Activated CD4-positive, alpha-beta T cell treated with anti-CD3 and anti-CD28 coated beads, Interleukin-2, amount 50 U/mL, for 1 hour (primary cell): Measurements from ENCODE around the gene PIGC.
A peak's percentile ranks its signal among the peaks of the same experiment; 100 is the strongest.

Experiments
- DNase-seq: peaks from one replicate; pipeline ENCODE4 v3.0.0-alpha.2; 2020

PIGC gene

DNA sequence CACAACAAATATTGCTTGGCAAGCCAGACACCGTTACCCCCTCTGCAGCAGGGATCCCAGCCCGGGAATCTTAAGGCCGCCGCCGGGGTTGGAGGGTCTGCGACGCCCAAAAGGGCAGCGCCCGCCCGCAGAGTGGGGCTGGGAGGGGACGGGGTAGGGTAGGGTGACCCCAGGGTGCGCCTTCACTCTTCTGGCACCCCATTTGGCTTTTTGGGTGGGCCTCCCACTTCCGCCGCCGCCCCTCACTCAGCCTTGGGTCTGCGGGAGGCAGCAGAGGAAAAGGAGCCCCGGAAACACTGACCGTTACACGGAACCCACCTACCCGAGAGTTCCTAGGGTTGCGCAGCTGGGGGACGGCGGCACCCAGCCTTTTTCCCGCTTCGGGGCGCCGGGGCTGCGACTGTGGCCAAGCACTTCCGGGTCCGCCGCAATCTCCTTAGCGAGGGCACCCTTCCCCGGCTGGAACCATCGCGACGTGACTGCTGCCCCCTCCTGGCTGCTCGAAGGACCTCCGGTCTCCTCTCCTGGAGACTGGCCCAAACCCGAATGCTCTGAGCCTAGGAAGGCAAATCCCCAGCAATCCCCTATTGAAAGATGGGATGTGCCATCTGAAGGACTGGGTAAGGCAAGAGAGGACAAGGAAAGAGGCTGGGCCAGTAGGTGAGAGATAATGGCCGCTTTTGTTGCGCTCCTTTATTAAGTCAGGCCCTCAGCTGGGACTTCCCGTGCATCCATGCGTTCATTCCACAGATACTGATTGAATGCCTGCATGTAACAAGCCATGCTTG is at the start of gene PIGC:
Gene PIGC (minus strand): TSS at position 404 of the 788 bp plus-strand sequence. CDS start 1,447 bp downstream, outside the sequence.
- DNase-seq = peak; percentile 94

DNA sequence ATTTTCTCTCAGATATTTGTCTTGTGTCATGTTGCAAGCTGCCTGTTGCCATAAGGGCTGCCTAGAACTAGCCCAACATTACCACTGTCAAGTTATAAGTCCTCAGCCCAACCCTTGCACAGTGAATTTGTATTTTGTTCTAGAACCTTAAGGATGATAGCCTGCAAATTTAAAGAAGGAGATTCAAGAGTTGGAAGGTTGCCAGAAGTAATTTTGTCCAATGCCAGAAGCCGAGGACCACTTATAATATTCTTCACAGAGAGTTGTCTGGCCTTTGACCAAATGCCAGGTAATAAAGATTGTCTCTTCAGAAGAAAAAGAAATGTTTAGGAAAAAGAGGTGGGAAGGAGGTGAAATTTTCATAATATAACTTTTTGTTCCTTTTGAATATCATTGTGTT is 48.6 kb upstream of the PIGC start:
- DNase-seq = no peak

DNA sequence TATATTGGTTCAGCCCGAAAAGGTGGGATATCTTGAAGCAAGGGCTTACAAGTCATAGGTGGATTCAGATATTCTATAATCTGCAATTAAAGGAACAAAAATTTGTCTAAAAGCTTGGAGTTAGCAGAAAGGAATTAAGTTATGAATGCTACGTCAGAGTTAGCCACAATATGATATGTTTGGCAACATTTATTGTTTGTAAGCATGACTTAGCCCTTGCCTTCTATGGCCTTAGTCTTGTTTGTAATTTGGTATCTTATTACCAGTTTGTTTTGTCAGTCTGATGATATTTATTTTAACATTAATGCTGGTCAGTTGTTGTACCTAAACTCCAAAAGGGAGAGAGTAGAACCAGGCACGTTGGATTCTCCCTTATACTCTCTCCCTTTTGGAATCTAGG is 46.0 kb upstream of the PIGC start:
- no peak for DNase-seq

DNA sequence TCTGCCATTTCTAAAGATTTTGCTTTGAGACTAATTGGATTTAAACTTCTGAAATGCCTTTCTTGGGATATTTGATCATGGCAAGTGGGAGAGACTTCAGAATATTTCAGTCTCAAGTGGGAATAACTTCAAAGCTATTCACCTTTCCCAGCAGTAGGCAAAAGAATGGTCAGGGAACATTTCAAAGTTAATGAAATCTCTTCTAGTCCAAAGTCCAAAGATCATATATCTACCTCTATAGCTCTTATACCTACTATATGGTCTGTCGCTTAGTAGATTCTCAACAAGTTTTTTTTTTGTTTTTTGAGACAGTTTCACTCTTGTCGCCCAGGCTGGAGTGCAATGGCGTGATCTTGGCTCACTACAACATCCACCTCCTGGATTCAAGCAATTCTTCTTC is 44.5 kb upstream of the PIGC start:
- DNase-seq = no peak

DNA sequence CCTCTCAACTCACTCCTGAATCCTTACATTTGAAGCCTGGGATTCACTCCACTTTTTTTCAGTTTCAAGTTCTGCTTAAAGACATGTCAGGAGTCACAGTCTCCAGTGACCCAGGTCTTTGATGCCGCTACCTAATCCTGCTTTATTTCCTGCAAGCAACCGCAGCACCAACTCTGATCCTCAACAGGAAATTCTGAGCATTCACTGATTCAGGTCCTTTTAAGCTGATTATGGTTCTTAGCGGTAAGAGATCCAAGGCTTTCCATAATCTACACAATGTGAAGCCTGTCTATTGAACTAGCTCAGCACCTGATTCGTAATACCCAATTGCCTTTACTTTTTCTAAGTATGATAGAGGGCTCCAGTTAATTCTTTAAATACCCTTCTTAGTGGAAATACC is 43.7 kb upstream of the PIGC start:
- no peak for DNase-seq

DNA sequence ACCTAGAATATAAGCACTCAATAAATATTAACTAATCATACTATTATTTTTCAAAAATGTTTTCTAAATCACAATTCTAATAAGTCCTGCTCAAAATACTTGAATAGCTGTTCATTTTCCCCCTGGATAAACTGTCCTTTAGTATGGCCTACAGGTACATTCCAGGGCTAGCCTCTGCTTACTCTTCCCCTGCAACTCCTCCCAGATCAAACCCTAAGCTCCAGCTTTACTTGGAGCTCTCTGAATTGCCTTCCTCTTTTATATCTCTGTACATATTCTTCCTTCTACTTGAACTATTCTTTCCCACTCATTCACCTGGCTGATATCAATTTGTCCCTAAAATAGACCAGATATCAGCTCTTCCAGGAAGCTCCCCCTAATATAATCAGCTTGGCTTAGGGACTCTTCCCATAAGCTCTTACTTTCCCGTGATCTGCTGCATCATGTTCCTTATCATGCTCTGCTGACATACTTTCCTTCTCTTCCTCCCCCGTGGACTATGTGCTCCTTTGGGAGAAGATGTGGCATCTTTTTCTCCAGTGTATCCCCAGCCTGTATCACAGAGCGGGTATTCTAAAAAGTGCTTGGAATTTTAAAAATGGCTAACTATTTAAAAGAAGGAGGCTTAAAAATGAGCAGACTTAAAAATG is 43.1 kb upstream of the PIGC start:
- no peak for DNase-seq

DNA sequence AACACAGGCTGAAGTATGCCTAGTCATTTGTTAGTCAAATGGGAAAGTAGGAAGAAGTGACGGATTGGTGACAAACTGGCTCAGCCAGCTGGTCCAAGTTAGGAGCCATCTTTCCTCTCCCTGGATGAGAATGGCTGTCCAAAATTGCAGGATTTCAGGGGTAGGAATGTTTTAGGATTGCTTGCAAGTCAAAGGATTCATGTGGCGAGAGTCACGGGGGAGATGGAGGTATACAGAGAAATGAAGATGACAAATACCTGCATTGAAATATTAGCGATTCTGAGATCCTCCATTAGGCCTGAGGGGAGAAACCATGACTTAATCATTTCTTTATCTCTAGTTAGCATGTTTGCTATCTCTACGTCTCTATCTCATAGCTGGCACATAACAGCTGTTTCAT is 41.8 kb upstream of the PIGC start:
- DNase-seq = no peak

DNA sequence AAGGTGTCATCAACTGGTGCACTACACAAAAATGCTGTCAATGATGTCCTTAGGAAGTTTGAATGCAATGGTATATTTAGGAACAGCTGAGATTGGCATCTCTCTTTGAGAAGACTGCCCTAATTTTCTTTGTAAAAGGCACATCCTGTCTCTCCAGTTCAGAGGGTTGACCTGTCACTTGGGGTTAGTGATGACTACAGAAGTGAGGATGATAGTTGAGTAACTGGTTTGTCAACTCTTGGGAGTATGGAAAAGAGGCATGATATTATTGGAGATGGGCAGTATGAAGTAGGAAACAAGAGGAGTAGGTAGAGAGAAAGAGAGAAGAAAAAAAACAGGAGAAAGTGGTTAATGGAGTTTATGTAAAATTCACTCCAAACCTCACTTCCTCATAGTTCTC is 40.4 kb upstream of the PIGC start:
- DNase-seq = no peak

DNA sequence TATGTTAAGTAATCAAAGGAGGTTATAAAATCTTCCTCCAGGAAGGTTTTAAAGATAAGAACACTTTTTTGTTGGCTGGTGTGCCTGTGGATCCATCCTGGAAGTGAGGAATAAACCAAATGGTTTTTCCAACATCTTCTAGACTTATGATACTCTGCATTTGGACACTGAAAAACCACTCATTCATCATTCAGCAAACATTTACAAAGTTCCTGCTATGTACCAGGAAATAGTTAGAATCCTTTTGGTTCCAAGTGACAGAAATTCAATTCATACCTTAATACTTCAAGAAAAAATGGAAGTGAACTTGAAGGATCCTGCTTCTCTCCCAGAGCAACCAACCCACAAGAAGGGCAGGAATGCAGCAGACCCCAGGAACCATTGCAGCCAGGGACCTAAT is 39.6 kb upstream of the PIGC start:
- DNase-seq = no peak

DNA sequence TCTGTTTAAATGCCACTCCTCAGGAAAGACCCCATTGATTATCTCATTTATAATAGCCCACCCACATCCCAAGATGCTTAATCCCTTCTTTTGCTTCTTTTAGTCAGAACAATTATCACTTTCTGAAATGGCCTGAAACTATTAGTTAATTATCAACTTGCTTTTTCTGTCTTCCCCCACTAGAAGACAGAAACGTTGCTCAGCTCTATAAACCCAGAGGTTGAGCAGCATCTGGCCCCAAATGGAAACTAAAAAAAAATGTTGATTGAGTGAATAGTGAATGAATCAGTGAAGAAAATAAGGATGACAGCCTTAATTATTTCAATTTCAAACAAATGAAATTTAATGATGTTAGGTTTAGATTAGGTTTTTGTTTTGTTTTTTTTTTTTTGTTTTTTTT is 38.2 kb upstream of the PIGC start:
- no peak for DNase-seq

DNA sequence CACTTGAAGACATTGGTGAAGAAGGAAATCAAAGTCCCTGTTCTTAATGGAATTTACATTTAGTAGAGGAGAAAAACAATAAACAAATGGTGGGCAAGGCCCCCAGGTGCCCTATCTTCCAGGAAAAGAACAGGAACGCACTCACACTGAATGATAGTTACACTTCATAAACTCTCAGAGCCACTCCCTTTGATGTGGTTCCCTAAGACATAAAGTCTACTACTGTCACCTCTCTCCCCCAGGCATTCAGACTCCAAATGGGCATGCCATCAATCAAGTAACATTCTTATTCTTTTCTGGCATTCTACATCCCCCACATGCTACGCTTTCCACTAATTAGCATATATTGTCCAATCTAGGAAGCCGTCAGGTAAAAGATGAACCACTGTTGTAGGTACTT is 36.6 kb upstream of the PIGC start:
- DNase-seq = no peak

DNA sequence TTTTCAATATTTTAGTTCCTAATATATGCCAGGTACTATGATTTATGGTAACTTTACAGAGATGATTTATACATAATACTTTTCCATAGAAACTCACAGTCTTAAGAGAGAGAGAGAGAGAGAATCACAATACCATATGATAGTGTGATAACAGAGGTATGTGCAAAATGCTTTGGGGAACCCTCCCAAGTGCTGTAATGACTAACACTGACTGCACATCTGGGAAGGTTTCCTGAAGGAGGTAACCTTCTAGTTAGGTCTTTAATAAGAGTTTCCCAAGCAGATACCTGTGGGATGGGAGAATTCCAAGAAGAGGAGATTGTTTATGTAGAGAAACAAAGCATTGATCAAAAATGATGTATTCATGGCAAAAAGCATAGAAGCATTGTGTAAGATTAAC is 34.6 kb upstream of the PIGC start:
- DNase-seq = no peak

DNA sequence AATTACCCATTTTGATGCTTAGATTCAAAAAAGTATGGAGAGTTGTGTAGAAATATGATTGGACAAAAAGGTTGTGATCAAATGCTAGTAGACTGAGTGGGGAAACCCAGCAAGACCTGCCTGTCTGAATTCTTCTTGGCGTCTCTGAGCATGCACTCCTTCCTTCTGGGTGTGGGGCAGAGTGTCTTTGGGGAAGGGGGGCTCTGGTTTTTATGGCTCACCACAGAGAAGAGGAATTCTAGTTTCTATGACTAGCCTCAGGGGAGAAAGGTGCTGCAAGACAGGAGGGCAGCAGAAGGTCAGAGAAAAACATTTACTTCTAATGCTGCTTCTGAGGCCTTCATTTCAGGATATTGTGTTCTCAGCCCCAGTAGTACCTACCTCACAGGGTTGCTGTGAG is 33.9 kb upstream of the PIGC start:
- DNase-seq = no peak

DNA sequence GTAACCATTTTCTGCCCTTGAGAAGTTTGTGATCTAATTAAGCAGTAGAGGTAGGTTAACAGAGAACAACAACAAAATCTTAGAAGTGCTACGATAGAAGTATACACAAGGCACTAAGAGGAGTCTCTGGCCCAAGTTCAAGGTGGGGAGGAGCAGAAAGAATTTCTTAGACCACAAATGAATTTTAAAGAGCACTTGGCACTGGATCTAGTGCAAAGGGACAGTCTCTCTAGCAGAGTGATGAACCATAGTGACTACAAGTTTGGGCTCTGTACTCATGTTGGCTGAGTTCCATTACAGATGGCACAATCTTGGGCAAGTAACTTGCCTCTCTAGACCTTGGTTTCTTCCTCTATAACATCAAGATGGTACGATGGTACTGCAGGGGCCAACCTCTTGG is 33.3 kb upstream of the PIGC start:
- DNase-seq = no peak

DNA sequence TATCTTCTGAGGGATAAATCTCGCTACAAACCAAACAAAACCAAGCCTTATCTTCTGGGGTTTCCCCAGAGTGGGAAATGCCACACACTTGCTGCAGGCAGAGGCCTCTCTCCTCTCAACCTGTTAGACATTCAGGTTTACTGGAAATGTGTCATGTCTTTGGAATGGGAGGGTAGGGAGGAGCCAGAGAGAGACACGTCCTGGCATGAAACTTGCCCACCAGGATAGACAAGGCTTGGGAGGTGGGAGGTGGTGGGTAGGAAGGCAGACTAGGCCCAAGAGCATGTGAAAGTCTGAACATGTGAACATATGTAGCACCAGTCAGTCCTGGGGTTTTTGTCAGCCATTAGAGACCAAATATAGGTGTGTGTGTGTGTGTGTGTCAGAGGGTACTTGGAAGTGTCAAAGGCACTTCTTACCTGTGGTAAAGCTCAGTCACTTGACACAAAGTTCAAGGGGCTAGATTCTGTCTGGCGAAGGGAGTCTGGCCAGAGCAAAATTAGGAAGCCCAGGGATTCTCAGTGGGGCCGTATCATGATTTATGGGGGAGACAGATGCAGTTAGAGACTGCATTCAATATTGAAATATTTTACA is 32.4 kb upstream of the PIGC start:
- no peak for DNase-seq

DNA sequence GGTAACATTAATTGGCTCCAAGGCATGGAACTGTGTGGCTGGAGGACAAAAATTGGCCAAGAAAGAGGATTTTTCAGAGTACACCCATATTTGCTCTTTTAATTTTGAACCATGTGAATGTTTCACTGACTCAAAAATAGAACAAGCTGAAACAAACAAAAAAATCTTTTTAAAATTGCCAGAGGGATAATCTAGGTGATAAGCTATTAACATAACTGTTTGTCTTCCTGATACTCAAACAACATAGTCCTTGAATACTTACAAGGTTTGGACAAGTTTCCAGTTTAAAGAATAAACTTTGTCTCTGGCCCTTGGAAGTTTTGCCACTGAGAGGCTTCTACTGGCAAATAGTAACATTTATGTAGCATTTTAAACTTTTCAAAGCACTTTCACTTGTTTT is 30.0 kb upstream of the PIGC start:
- DNase-seq = no peak

DNA sequence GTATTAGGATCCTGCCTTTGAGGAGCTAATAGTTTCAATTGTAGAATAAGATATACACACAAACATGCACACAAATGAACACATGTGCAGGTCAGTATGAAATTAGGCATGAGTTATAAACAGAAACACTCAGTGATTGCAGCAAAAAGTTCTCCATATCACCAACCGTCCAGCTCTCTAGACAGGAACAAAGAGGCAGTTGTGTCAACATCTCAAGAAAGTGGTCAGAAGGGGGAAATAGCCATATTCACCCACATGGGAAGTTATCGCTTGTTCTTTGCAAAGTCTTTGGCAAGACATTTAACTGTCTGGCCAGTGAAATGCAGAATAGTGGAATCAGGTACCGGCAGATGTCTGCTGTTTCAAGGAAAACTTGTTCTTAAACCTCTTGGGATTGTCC is 29.4 kb upstream of the PIGC start:
- no peak for DNase-seq

DNA sequence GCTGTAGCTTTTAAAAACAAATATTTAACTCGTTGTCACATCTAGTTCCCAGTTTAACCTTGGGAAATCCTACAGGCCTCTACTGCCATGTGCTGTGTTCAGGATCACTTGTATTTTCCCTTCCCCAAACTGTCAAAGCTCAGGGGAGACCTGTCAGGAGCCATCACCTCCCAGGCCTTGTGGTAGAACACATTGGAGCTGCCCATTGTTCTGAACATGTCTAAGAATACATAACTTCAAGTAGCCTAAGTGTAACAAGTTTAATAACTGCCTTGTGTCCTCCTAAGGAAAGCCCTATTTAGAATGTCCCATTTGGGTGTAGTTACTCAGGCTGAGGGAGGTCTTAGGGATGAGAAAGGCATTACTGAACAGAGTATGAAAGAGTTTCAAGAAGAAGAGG is 28.6 kb upstream of the PIGC start:
- DNase-seq = no peak

DNA sequence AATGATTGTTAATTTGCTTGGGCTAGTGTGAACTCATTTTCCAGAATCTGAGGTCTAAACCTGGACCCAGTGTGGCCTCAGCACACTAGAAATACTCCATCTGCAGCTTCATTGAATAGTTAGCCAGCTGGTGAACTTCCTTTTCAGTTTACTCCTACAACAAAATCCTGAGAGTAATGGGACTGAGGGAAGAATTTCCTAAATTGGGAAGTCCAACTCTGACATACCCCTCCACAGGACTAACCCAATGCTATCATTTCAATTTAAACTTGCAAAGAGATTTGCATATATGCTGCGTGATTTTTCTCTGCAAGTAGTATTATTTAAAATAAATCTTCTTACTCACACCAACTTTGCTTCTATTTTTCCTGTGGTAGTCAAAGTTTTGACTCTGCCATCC is 27.8 kb upstream of the PIGC start:
- no peak for DNase-seq

DNA sequence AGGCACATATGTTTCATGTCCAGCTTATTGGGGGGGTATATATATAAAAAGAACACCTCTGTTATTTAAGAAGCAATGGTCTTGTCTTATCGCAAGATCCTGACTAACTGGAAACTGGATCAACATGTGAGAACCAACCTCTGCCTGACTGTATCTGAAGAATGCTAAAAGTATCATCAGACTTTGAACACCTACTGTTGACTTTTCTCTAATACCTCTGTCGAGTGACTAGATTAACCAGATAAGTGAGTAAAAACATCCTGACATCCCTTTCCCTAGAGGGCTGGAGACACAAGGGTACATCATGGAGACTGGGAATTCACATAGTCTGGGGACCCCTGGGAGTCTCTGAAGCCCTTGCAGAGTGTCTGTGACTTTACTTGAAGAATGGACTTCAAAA is 26.3 kb upstream of the PIGC start:
- no peak for DNase-seq

DNA sequence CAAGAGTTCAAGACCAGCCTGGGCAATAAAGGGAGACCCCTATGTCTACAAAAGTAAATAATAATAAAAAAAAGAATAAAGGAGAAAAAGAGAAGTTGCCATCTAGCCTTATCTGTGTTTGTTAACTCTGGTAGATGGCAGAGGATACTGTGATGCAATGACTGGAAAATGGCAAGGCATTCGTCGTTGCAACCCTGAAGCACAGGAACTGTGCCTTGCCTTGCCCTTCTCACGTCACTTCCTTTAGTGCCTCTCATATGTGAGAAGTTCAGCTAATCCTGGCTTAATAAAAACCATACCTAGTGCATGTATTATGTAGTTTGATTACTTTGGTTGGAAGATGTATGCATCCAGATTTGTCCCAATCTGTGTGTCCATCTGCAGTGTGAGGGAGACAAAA is 25.8 kb upstream of the PIGC start:
- DNase-seq = no peak

DNA sequence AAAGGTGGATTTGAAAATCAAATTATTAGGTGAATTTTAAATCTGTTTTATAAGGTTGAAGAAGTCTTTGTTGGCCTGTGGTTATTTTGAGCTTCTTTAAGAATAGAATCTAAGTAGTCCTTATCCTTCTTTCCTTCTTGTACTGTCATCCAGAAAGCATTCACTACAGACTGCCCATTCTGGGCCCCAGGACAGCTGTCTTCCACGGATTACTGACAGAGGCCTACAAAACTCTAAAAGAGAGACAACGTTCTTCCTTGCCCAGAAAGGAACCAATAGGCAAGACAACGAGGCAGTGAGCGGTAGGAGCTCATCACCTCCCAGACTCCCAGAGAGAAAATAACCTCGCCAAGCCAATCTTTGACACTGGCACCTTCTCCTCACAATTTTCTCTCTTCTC is 24.4 kb upstream of the PIGC start:
- no peak for DNase-seq

DNA sequence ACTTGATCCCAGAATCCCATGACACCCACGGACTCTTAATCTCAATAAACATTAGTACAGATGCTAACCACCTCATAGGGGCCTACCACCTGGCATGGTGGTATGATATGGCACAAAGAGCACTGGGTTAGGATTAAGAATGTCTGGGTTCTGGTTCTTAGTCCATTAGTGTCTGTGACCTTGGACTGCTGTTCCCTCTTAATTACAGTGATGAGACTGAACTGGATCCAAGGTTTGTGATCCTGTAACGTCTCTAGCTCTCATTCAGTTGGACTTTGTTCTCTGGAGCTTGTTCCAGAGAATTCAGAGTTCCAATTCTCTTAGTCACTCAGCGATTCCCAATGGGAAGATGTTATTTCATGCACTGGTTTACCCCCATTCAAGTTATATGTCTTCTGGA is 23.6 kb upstream of the PIGC start:
- no peak for DNase-seq

DNA sequence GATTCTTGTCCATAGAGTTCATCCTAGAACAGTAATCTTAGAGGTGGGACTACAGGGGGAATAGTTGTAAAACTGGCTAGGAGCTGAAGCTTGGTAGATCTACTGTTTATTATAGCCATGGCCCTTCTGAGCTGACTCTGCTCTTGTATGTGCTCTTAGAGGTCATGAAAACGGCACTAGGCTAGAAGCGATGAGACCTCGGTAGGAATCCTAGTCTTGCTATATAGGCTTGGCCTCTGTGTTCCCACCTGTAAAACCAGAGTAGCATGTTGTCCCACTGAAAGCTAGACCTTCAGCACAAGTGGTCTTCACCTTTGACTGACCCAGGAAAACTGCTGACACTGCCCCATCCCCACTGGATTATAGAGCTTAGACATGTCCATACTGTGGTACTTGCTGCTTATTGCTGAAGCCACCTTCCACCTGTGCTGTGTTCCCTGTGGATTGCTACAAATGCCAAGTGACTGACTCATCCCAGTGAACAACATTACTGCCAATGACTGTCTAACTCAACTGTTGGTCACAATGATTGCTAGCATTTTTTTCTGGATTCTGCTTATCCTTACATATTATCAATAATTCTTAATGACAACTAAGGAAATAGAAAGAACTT is 23.0 kb upstream of the PIGC start:
- DNase-seq = no peak
